Prostate gland (tissue), 2 donors: ENCODE measurements around the gene TBC1D19.

Source experiments
- CTCF ChIP-seq, 4 experiments: fragments of 200-600 bp in 2 of 4; fragments of 450-650 bp in 2 of 4; sonication (generic) in 2 of 4; IDR thresholded peaks; 1 replicate in 3 of 4; 2 replicates in 1 of 4; pipeline ENCODE4 v1.5.1; 2016 to 2019; ENCODE audit warnings: antibody characterized with exemption in 4 of 4, mild to moderate bottlenecking in 2 of 4, moderate library complexity in 2 of 4
- POLR2A ChIP-seq: fragments of 450-650 bp; IDR thresholded peaks from one replicate; pipeline ENCODE4 v1.6.1; 2016; ENCODE audit warnings: antibody characterized with exemption, mild to moderate bottlenecking
- POLR2AphosphoS5 ChIP-seq: sonication (generic); formaldehyde crosslinking; IDR thresholded peaks from one replicate; pipeline ENCODE4 v1.6.1; 2017; ENCODE audit warnings: antibody characterized with exemption

GRCh38 chr4:26741491-26741871, 157.6 kb downstream of the TBC1D19 start:
- no peak for TF ChIP-seq POLR2A
- TF ChIP-seq CTCF (IDR thresholded peaks at IDR 0.05), result no peak
- peak; percentile 19 for TF ChIP-seq POLR2AphosphoS5
